Dedifferentiated amniotic fluid mesenchymal stem cell (primary cell): ENCODE data around the gene ACCSL.

Source experiments
- DNase-seq: peaks from one replicate; pipeline ENCODE4 v3.0.0-alpha.2; 2016; ENCODE audit errors: extremely low spot score

Gene ACCSL

DNA sequence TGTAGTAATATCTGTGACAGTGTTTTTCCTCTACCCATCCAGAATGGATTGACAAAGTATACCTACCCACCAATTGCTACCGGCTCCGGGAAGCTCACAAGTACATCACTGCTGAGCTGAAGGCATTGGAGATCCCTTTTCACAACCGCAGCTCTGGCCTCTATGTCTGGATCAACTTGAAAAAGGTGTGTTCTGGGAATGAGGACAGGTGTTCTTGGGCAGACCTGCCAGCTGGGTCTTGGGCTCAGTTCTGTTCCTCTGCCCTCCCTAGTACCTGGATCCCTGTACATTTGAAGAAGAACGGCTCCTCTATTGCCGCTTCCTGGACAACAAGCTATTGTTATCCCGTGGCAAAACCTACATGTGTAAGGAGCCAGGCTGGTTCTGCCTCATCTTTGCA, 10.5 kb downstream of the ACCSL start:
- DNase-seq = no peak

DNA sequence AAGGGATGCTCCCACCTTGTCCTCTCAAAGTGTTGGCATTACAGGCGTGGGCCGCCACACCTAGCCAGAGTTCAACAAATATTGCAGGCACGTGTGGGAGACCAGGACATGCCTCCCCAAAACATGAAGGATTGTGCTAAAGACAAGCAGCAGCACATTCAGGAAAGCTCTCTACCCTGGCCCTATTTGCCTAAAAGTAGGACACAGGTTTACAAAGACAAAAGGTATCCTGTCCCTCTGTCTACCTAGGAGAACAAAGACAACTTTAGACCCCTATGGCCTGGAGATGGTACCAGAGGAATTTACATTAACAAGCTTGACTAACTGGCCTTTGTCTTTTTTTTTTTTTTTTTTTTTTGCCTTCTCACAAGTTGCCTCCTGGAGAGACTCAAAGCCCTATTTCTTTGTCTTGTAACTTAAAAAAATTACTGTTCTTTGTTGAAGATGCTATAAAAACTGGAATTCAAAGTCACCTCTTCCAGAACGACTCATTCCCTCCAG, 17.4 kb downstream of the ACCSL start:
- DNase-seq = no peak

DNA sequence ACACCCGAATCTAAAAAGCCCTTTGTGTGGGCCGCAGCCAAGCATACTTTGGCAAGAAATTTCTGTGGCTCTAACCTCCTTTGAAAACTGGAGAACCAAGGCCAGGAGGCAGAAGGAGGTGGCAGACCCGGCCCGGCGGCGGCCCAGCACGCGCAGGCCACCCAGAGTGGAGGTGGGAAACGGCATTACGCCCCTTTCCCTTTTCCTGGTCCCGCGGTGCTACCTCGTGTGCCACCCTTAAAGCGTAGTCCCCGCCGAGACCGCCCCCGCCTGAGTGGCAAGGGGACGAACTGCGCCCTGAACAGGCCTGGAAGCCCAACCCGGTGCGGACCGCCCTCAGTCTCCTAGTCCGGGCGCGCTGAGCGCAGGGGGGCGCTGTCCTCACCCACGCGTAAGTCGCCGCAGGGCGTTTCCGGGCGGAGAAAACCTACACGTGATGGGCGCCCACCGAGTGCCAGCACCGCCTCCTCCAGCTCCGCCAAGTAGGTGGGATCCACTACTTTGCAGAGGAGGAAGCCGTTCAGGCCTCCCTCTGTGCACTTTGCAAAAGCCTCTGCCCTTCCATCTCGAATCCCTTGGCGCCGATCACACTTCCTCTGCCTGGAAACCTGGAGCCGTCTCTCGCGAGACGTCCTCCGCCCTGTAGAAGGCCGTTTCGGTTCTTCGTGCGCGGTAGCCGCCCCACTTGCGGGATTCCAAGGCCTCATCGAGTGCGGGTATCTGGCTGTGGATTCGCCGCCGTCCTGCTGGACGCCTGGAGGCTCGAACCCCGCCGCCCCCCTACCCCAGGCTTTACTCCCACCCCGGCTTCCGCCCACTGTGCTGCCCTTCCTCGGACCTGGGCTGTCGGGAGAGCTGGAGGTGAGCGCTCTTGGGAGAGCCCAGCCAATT, 18.3 kb downstream of the ACCSL start, which contains the start of gene ACCS:
Gene ACCS (plus strand): TSS at position 430 of the 891 bp plus-strand sequence. CDS start 1,358 bp downstream, outside the sequence.
- peak; percentile 82 for DNase-seq

DNA sequence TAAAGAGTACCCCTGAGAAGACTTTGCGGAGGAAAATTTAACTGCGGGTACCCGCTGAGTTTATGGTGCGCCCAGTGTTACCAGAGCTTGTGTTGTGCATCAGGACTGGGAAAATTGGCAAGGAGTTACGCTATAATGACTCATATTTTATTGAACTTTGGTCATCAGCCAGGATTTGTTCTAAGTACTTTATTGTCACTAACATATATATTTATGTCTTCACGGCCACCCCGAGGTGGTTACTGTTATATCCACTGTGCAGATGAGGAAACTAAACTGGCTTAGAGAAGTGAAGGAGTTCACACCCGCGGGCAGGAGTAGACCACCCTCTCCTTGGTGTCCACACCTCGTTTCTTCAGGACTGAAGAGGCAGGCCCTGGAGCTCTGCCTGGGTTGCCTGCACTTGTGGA, 19.0 kb downstream of the ACCSL start:
- peak; percentile 32 for DNase-seq

DNA sequence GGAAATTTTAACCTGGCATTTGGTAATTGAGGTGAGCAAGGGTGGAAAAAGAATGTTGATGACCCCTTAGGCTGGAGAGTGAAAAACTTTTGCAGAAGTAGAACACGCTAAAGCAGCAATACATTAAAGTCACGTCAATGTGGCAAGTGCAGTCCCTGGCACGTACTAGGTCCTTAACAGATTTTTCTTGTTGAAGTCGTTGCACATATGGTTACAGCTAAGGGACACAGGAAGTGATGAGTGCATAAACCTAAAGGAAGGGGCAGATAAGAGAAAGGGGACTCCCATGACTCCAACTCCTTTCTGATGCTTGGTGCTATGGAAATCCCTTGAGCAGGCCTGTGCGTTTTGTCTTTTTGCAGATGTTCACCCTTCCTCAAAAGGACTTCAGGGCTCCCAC, 19.5 kb downstream of the ACCSL start:
- no peak for DNase-seq

DNA sequence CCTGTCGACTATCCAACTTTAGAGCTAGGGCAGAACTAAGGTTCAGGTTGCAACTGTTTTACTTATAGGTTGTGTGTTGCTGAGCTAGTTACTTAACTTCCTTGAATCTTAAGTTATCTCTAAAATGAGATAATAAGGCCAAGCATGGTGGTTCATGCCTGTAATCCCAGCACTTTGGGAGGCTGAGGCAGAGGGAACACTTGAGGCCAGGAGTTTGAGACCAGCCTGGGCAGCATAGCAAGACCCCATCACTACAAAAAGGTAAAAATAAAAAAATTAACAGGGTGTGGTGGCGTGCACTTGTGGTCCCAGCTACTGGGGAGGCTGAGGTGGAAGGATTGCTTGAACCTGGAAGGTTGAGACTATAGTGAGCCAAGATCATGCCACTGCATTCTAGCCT, 20.4 kb downstream of the ACCSL start:
- DNase-seq = no peak

DNA sequence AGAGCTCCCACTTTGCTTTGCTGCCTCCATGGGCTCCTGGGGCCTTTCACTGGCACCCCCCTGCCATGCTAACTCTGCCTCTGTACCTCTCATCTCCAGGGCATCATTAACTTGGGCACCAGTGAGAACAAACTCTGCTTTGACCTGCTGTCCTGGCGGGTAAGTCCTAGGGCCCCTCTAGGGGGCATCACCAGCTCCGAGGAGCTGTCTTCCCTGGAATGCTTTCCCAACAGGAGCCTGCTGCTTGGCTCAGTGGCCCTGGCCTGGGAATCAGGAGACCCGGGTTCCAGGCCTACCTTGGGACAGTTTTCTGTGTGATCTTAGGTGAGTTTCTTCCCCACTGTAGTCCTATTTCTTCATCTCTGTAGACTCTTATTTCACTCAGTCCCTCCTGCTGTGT, 23.4 kb downstream of the ACCSL start:
- DNase-seq = no peak

DNA sequence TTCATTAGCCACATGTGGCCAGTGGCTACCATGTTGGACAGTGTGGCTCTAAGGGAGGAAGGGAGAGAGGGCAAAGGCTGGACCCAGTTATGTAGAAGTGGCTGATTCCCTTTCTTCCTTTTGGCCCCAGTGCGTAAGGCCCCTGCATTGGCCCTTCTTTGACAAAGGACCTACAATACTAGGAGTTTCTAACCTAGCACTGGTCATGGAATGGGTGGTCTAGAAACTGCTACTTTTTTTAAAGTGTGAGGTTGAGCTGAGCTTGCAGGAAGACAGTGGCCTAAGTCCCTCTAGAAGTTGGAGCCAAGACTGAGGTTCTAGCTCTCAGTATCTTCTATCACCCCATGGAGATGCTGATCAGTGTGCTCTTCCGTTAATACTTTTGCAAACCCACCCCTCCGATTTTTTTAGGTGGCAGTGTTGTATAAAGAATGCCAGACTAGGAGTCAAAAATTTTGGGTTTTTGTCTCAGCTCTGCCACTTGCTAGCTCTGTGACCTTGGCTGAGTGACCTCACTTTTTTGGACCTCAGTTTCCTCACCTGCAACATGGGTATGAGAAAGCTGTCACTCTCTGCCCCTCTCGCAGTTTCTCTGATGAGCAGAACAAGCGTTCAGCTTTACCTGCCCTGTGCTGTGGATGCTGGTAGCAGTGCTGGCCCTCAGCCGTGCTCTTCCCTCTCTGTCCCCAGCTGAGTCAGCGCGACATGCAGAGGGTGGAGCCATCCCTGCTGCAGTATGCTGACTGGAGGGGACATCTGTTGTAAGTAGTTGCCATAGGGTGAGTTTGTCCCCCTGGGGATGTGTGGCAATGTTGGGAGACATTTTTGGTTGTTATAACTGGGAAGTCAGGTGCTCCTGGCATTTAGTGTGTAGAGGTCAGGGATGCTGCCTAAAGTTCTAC, 25.2 kb downstream of the ACCSL start:
- DNase-seq = no peak

DNA sequence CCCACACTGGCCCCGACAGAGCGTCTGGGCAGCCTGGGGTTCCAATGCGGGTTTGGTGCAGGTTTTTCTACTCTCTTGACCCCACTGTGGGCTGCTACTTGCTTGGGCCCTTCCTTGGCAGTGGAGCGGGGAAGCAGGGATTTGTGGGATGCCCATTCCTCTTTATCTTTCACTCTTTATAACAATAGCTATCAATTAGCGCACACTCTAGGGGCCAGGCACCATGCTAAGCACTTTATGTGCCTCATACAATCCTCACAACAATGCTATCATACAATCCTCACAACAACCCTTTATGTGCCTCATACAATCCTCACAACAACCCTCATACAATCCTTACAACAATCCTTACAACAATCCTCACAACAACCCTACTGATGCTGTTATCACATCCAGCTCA, 31.0 kb downstream of the ACCSL start:
- DNase-seq = no peak

DNA sequence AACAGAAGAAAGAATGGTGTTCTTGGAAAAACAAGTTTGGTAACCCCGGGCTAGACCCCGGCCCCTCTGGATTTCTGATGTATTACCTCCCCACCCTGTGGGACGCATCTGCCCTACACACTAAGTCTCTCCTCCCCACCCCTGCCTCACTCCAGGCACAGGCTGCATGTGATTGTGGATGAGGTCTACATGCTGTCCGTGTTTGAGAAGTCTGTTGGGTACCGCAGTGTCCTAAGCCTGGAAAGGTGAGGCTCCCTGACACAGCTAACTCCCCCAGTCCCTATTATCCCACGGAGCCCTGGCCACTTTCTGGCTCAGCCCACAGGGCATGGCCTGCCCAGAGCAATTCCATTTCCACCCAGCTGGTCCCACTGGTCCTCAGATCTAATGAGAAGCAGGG, 31.6 kb downstream of the ACCSL start:
- no peak for DNase-seq

DNA sequence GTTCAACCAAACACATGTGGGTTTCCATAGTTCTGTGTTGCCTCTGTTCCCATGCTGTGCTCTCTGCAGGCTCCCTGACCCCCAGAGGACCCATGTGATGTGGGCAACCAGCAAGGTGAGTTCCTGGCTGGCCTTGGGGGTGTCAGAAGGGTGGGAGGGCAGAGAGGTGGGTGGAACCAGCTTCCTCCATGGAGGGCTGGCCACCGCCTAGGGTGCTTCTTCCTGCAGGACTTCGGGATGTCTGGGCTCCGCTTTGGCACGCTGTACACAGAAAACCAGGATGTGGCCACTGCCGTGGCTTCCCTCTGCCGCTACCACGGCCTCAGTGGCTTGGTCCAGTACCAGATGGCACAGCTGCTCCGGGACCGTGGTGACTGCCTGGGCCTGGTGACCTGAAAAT, 33.2 kb downstream of the ACCSL start:
- no peak for DNase-seq

DNA sequence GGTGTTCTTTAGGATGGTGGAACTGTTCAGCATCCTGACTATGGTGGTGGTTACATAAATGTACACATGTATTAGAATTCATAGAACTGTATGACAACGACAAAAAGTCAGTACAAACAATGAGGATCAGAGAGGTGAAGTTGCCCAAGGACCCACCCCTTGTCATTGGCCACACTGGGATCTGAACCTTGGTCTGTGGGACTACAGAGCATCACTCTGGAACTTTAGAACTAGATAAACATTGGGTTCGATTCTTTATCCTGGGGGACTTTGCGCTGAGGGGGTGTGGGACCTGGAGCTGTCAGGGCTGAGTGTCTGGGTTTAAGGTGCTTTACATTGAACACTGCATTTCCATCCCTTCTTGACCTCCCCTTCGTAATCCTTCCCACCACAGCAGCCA, 34.9 kb downstream of the ACCSL start:
- no peak for DNase-seq

DNA sequence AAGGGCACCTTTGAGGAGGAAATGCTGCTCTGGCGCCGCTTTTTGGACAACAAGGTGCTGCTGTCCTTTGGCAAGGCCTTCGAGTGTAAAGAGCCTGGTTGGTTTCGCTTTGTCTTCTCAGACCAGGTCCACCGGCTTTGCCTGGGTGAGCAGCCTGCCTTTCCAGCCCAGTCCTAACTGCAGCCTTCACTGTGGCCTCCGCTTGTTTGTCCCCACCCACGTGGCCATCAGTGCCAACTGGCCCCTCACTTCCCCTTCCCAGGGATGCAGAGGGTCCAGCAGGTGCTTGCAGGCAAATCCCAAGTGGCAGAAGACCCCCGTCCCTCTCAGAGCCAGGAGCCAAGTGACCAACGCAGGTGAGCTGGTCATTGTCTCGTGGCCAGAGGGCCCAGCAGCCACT, 35.7 kb downstream of the ACCSL start:
- no peak for DNase-seq

DNA sequence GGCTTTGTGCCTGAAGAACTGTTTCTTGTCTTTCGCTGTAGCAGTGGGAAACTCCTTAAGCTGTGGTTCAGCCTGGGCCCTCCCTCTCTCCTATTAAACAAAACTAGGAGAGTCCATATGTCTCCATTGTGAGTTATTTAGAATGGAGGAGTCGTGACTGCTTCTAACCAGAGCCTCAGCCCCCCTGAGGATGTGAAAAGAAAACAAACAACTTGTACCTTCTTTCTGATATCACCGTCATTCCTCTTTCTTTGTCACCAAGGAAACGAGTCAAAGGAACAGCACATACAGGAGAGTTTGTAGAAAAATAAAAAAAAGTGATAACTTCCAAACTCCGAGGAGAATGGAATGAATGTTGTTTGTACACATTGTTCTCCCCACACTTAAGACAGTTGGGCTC, 36.1 kb downstream of the ACCSL start:
- no peak for DNase-seq

DNA sequence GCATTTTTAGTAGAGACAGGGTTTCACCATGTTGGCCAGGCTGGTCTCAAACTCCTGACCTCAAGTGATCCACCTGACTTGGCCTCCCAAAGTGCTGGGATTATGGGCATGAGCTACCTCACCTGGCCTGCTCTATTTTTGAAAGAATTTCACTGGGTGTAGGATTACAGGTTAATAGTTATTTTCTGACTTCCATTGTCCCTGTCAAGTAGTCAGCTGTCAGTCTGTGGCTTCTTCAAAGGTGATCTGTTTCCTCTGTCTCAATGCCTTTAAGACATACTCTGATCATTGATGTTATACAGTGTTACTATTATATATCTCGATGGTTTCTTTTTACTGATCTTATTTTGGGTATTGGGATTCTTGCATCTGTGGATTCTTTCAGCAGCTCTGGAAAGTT, 37.5 kb downstream of the ACCSL start:
- DNase-seq = no peak

DNA sequence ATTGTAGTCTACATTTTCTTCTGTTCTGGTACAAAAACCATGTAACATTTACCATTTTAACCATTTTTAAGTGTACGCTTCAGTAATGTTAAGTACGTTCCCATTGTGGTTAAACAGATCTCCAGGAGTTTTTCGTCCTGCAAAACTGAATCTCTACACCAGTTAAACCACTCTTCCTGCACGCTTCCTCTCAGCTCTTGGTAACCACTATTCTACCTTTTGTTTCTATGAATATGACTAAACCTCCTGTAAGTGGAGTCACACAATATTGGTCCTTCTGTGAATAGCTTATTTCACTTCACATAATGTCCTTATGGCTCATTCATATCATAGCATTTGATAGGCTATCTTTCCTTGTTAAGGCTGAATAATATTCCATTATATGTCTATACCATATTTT, 40.6 kb downstream of the ACCSL start:
- no peak for DNase-seq

DNA sequence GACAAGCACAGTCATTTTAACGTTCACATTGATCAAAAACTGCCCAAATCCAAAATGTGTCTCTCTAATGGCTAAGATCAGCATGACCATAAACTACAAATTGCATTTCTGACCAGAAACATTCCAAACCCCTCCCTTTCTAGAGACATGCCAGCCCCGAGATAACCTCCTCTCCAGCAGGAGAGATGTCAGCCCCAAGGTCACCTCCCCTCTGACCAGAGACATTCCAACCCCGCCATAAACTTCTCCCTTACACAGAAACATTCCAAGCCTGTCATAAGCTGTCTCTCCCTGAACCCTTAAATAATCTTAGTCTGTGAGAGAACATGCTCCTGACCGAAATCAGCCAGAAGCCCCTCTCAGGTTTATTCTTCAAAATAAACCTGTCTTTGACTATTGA, 41.1 kb downstream of the ACCSL start:
- DNase-seq = no peak

DNA sequence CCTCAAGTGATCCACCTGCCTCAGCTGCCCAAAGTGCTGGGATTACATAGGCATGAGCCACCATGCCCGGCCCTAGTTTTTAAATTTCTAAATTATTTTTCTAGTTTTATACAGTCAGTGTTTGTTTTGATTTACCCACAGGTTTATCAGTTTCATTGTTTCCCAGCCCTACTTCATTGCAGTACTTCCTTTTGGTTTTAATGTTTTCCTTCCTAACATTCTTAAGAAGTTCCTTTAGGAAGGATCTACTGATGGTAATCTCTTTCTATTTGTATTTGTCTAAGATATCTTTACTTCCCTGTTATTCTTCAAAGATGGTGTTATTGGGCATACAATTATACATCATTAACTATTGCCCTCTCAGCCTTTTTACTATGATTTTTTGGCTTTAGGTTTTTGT, 42.8 kb downstream of the ACCSL start:
- no peak for DNase-seq

DNA sequence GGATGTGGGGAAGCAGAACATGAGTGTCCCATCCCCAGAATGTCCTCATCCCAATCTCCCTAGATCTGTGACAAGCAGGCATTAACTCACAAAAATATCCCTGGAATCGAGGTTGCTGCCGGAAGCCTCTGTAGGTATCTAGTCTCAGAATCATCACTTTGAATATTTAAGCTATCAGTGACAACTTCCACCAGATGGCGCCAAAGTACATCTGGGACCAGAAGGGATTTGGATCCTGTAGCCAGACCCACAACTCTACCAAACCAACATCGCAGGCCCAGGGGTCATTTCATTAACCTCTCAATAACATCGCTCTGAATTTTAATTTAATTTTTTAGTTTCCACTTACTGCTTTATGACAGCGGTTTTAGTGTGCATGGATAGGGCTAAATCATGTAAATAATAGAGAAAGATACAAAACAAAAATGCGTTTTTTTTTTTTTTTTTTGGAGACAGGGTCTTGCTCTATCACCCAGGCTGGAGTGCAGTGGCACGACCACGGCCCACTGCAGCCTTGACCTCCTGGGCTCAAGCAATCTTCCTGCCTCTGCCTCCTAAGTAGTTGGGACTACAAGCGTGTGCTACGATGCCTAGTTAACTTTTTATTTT, 46.6 kb downstream of the ACCSL start:
- peak; percentile 87 for DNase-seq

DNA sequence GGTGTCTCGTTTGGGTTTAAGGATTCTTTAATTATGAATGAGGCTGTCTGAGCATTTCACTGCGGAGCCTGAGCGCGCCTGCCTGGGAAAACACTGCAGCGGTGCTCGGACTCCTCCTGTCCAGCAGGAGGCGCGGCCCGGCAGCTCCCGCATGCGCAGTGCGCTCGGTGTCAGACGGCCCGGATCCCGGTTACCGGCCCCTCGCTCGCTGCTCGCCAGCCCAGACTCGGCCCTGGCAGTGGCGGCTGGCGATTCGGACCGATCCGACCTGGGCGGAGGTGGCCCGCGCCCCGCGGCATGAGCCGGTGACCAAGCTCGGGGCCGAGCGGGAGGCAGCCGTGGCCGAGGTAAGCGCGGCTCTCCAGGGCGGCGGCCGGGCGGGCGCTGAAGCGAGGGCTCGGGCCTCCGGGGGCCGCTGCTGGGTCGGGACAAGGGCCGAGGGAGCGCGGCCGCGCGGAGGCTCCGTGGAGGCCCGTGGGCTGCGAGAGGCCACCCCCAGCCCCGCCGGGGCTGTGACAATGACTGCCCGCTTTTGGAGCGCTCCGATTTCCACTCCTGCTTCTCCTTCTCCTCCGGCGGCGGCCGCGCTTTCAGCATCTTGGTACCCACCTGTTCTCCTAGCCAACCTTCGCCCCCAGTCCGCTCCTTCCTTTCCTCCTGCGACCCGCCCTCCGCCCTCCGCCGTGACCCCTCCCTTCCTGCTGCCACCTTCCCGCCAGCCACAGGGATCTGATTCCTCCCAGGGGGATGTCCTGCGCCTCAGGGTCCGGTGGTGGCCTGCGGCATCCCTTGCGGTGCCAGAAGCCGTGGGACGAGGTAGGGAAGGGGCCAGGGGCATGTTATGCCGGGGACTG, 48.0 kb downstream of the ACCSL start, which contains the start of gene EXT2:
Gene EXT2 (plus strand): TSS at position 173 of the 854 bp plus-strand sequence. CDS start 12,035 bp downstream, outside the sequence.
- DNase-seq = peak; percentile 76
